Activated gamma-delta T cell treated with anti-CD3 and anti-CD28 coated beads, Interleukin-2, amount 50 U/mL, for 16 hours (primary cell): Measurements from ENCODE around the gene IFNB1.

Source experiments
- DNase-seq: peaks from one replicate; pipeline ENCODE4 v3.0.0-alpha.2; 2020; ENCODE audit warnings: low read depth

The IFNB1 gene

GRCh38 chr9:21070171-21070571, 7.6 kb downstream of the IFNB1 start:
- DNase-seq, result no peak

GRCh38 chr9:21060919-21061561, 16.7 kb downstream of the IFNB1 start:
- no peak for DNase-seq

GRCh38 chr9:21056931-21057330, 20.8 kb downstream of the IFNB1 start:
- DNase-seq, result no peak

GRCh38 chr9:21053851-21054250, 23.9 kb downstream of the IFNB1 start:
- no peak for DNase-seq

- no peak for DNase-seq
These were observed 30.5 kb downstream of the IFNB1 start for GRCh38 chr9:21047281-21047691.

GRCh38 chr9:21043841-21044240, 33.9 kb downstream of the IFNB1 start:
- no peak for DNase-seq

GRCh38 chr9:21042466-21042865, 35.3 kb downstream of the IFNB1 start:
- no peak for DNase-seq

GRCh38 chr9:21039302-21039701, 38.4 kb downstream of the IFNB1 start:
- DNase-seq, result no peak

- no peak for DNase-seq
These were observed 40.5 kb downstream of the IFNB1 start for GRCh38 chr9:21037278-21037677.

GRCh38 chr9:21031808-21032183, 45.9 kb downstream of the IFNB1 start:
- DNase-seq, result no peak

- DNase-seq, result peak; percentile 27
These were observed 46.5 kb downstream of the IFNB1 start, which contains the start of gene HACD4 for GRCh38 chr9:21031091-21031807. Gene HACD4 (minus strand): TSS chr9:21031640. CDS start chr9:21031590, 50 bp downstream.

- DNase-seq, result no peak
These were observed 47.2 kb downstream of the IFNB1 start for GRCh38 chr9:21030389-21031035.

- DNase-seq, result no peak
These were observed 48.1 kb downstream of the IFNB1 start for GRCh38 chr9:21029661-21030060.

GRCh38 chr9:21028466-21028865, 49.3 kb downstream of the IFNB1 start:
- DNase-seq, result no peak

- DNase-seq, result no peak
These were observed 50.4 kb downstream of the IFNB1 start for GRCh38 chr9:21027295-21027694.
